Right lobe of liver (tissue), 4 donors: Measurements from ENCODE around the gene KCNQ1.

Experiments used
- CTCF ChIP-seq, 4 donors: fragments of 200-600 bp in 3 of 4; fragments of 450-650 bp in 1 of 4; IDR thresholded peaks; one replicate each; pipeline versions ENCODE4 v1.5.1 to v1.8.0; 2016 to 2022; ENCODE audit warnings: antibody characterized with exemption in 4 of 4, mild to moderate bottlenecking in 2 of 4
- POLR2A ChIP-seq: fragments of 450-650 bp; IDR thresholded peaks from one replicate; pipeline ENCODE4 v1.6.1; 2017; ENCODE audit warnings: antibody characterized with exemption, mild to moderate bottlenecking
- donor health status: DM: no; HTN: no; CAD: no.
- donor health status: DM: no; HTN: no; CAD: no.
- donor health status: DM: no; HTN: yes; CAD: no.

- TF ChIP-seq CTCF (IDR thresholded peaks at IDR 0.05) (no peak), POLR2A (no peak)
Measured at GRCh38 chr11:2411446-2412305, 33.1 kb upstream of the KCNQ1 start.
